ENCODE measurements around the gene S100A13.

The S100A13 gene

DNA sequence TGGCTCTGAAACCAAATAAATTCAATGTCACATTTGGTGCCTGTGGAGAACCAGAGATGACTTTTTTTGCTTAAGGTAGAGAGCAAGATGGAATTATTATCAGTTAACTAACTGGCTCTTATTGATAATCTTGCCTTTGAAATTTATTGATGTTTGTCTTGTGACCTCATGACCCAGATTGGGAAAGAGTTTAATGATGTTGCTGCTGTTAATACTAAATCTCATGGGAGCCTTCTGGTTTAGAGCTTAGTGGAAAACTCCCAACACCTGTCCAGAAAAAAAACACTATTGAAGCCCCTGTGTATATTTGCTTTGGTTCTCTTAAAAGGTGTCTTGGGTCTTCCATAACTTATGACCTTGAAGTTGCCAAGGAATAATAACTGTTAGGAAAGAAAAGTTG lies 16.5 kb upstream of the S100A13 start:
- Histone ChIP-seq H3K36me3 (ENCODE audit: insufficient read depth, low read length) (peaks cover 86% of the 10 kb centered on the region), H3F3A (ENCODE audit: insufficient read depth, low read length) (no peaks in the 10 kb centered on the region), H3K4me2 (ENCODE audit: low read length) (no peak overlapping the region), H3K9ac (ENCODE audit: low read length) (no peak overlapping the region), H3K9me3 (ENCODE audit: low read length) (no peaks in the 10 kb centered on the region), H3K27me3 (ENCODE audit: insufficient read depth, low read length) (no peaks in the 10 kb centered on the region), H3K79me2 (ENCODE audit: insufficient read depth, low read length) (no peaks in the 10 kb centered on the region), H3K4me1 (ENCODE audit: insufficient read depth, low read length, severe bottlenecking) (no peaks in the 10 kb centered on the region), H3K9me2 (ENCODE audit: low read depth, low read length) (no peaks in the 10 kb centered on the region), H3K4me3 (ENCODE audit: low read depth, low read length, poor library complexity, severe bottlenecking) (no peak overlapping the region), H4K20me1 (ENCODE audit: insufficient read depth, low read length) (no peaks in the 10 kb centered on the region), H3K27ac (ENCODE audit: low read depth, low read length, poor library complexity, severe bottlenecking) (no peak overlapping the region), H2AFZ (ENCODE audit: low read length) (no peak overlapping the region)
- no peak for TF ChIP-seq EZH2 (IDR thresholded peaks at IDR 0.05; ENCODE audit: borderline replicate concordance, low read length)
- TF ChIP-seq, protein P1, sequence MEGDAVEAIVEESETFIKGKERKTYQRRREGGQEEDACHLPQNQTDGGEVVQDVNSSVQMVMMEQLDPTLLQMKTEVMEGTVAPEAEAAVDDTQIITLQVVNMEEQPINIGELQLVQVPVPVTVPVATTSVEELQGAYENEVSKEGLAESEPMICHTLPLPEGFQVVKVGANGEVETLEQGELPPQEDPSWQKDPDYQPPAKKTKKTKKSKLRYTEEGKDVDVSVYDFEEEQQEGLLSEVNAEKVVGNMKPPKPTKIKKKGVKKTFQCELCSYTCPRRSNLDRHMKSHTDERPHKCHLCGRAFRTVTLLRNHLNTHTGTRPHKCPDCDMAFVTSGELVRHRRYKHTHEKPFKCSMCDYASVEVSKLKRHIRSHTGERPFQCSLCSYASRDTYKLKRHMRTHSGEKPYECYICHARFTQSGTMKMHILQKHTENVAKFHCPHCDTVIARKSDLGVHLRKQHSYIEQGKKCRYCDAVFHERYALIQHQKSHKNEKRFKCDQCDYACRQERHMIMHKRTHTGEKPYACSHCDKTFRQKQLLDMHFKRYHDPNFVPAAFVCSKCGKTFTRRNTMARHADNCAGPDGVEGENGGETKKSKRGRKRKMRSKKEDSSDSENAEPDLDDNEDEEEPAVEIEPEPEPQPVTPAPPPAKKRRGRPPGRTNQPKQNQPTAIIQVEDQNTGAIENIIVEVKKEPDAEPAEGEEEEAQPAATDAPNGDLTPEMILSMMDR (IDR thresholded peaks at IDR 0.05; ENCODE audit: low read length) = no peak

DNA sequence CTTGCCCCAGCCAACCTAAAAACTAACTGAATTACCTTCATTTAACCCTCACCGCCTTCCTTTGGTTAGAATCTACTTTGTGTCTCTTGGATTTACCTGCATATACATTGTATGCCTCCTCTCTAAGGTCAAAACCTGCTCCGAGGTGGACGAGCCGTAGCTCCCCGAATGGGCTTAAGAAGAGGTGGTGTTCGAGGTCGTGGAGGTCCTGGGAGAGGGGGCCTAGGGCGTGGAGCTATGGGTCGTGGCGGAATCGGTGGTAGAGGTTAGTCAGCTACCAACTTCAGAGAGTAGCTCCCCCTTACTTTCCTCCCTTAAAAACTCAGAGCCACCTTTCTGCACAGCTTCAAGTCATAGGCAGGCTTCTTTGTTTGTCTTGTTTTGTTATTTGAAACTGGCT lies 15.8 kb upstream of the S100A13 start:
- Histone ChIP-seq H3K9me2 (ENCODE audit: low read depth, low read length) (no peaks in the 10 kb centered on the region), H3F3A (ENCODE audit: insufficient read depth, low read length) (no peaks in the 10 kb centered on the region), H3K36me3 (ENCODE audit: insufficient read depth, low read length) (peaks cover 93% of the 10 kb centered on the region), H3K27ac (ENCODE audit: low read depth, low read length, poor library complexity, severe bottlenecking) (no peak overlapping the region), H3K27me3 (ENCODE audit: insufficient read depth, low read length) (no peaks in the 10 kb centered on the region), H3K4me1 (ENCODE audit: insufficient read depth, low read length, severe bottlenecking) (no peaks in the 10 kb centered on the region), H2AFZ (ENCODE audit: low read length) (no peak overlapping the region), H3K9ac (ENCODE audit: low read length) (no peak overlapping the region), H4K20me1 (ENCODE audit: insufficient read depth, low read length) (no peaks in the 10 kb centered on the region), H3K4me3 (ENCODE audit: low read depth, low read length, poor library complexity, severe bottlenecking) (no peak overlapping the region), H3K9me3 (ENCODE audit: low read length) (no peaks in the 10 kb centered on the region), H3K79me2 (ENCODE audit: insufficient read depth, low read length) (no peaks in the 10 kb centered on the region), H3K4me2 (ENCODE audit: low read length) (no peak overlapping the region)
- TF ChIP-seq, protein P1 (IDR thresholded peaks at IDR 0.05; ENCODE audit: low read length) = no peak
- TF ChIP-seq EZH2 (IDR thresholded peaks at IDR 0.05; ENCODE audit: borderline replicate concordance, low read length) = no peak

DNA sequence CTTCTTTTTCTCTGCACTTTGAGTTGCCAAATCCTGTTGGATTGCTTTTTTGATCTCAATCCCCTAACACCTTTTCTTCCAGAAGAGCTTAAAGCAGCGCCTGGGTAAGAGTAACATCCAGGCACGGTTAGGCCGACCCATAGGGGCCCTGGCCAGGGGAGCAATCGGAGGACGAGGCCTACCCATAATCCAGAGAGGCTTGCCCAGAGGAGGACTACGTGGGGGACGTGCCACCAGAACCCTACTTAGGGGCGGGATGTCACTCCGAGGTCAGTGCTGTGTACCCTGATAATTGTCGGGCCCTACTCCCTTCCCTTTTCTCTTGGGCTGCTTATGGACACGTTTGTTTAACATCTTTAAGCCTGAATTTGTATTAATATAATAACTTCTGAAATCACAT lies 14.9 kb upstream of the S100A13 start:
- no peaks in the 10 kb centered on the region for H3K27me3 ChIP-seq (ENCODE audit: insufficient read depth, low read length)
- H3K9me2 ChIP-seq (ENCODE audit: low read depth, low read length) = no peaks in the 10 kb centered on the region
- H3K36me3 ChIP-seq (ENCODE audit: insufficient read depth, low read length) = peaks cover 100% of the 10 kb centered on the region
- no peak for TF ChIP-seq EZH2 (IDR thresholded peaks at IDR 0.05; ENCODE audit: borderline replicate concordance, low read length)
- TF ChIP-seq, protein P1 (IDR thresholded peaks at IDR 0.05; ENCODE audit: low read length) = no peak
- no peak overlapping the region for H3K4me3 ChIP-seq (ENCODE audit: low read depth, low read length, poor library complexity, severe bottlenecking)
- no peak overlapping the region for H3K9ac ChIP-seq (ENCODE audit: low read length)
- H3K4me2 ChIP-seq (ENCODE audit: low read length) = no peak overlapping the region
- H3K79me2 ChIP-seq (ENCODE audit: insufficient read depth, low read length) = no peaks in the 10 kb centered on the region
- no peaks in the 10 kb centered on the region for H3K4me1 ChIP-seq (ENCODE audit: insufficient read depth, low read length, severe bottlenecking)
- no peaks in the 10 kb centered on the region for H3F3A ChIP-seq (ENCODE audit: insufficient read depth, low read length)
- no peaks in the 10 kb centered on the region for H4K20me1 ChIP-seq (ENCODE audit: insufficient read depth, low read length)
- no peak overlapping the region for H2AFZ ChIP-seq (ENCODE audit: low read length)
- H3K9me3 ChIP-seq (ENCODE audit: low read length) = no peaks in the 10 kb centered on the region
- H3K27ac ChIP-seq (ENCODE audit: low read depth, low read length, poor library complexity, severe bottlenecking) = no peak overlapping the region

All from OCI-LY1 (cell line).